H9 (cell line): ENCODE measurements around the gene HAT1. TPM values are rescaled to one million over a fixed set of nuclear protein-coding genes. Genes with fewer than 3 reads are reported as not detected.

Source experiments
- DNase-seq: peaks from one replicate; pipeline ENCODE4 v3.0.0-alpha.2; 2017
- H2AFZ ChIP-seq: one replicate; pipeline ENCODE4 v1.6.1; 2013; ENCODE audit warnings: mild to moderate bottlenecking, low read length, control low read depth, moderate library complexity
- H2AK5ac ChIP-seq: 2 replicates; pipeline ENCODE4 v1.6.1; 2013; ENCODE audit warnings: low read length, control low read depth, mixed read lengths; ENCODE audit not compliant: insufficient read length
- H2BK120ac ChIP-seq: one replicate; pipeline ENCODE4 v1.6.1; 2013; ENCODE audit warnings: low read depth, mild to moderate bottlenecking, low read length, control low read depth, inconsistent platforms; ENCODE audit not compliant: poor library complexity, severe bottlenecking
- H2BK12ac ChIP-seq: 2 replicates; pipeline ENCODE4 v1.6.1; 2013; ENCODE audit warnings: low read length, control low read depth, mixed read lengths, low read depth; ENCODE audit not compliant: insufficient read length
- H2BK15ac ChIP-seq: 2 replicates; pipeline ENCODE4 v1.6.1; 2013; ENCODE audit warnings: low read depth, low read length, control low read depth
- H2BK20ac ChIP-seq: one replicate; pipeline ENCODE4 v1.6.1; 2013; ENCODE audit warnings: low read depth, mild to moderate bottlenecking, low read length, control low read depth, inconsistent platforms; ENCODE audit not compliant: poor library complexity, severe bottlenecking
- H2BK5ac ChIP-seq: 2 replicates; pipeline ENCODE4 v1.6.1; 2013; ENCODE audit warnings: low read length, control low read depth, mixed read lengths; ENCODE audit not compliant: insufficient read length
- H3K14ac ChIP-seq: 2 replicates; pipeline ENCODE4 v1.6.1; 2013; ENCODE audit warnings: low read length, control low read depth; ENCODE audit not compliant: insufficient read depth
- H3K18ac ChIP-seq: 2 replicates; pipeline ENCODE4 v1.6.1; 2013; ENCODE audit warnings: low read depth, mild to moderate bottlenecking, mixed read lengths, low read length, control low read depth; ENCODE audit not compliant: insufficient read length
- H3K23ac ChIP-seq: 2 replicates; pipeline ENCODE4 v1.6.1; 2013; ENCODE audit warnings: low read length, control low read depth, mixed read lengths, low read depth; ENCODE audit not compliant: insufficient read length
- H3K23me2 ChIP-seq: 2 replicates; pipeline ENCODE4 v1.6.1; 2013; ENCODE audit warnings: low read depth, mild to moderate bottlenecking, mixed read lengths, low read length, control low read depth; ENCODE audit not compliant: insufficient read length, poor library complexity, severe bottlenecking
- H3K27ac ChIP-seq: 2 replicates; pipeline ENCODE4 v1.5.1; 2013; ENCODE audit warnings: low read length, control low read depth, mixed read lengths, low read depth; ENCODE audit not compliant: insufficient read length
- H3K27me3 ChIP-seq: 2 replicates; pipeline ENCODE4 v1.6.1; 2013; ENCODE audit warnings: low read length, control low read depth, inconsistent platforms; ENCODE audit not compliant: insufficient read depth
- H3K4ac ChIP-seq: 2 replicates; pipeline ENCODE4 v1.6.1; 2013; ENCODE audit warnings: low read depth, mild to moderate bottlenecking, control low read depth, inconsistent platforms, low read length, moderate library complexity
- H3K4me1 ChIP-seq: 2 replicates; pipeline ENCODE4 v1.6.1; 2013; ENCODE audit warnings: low read length, control low read depth, inconsistent platforms; ENCODE audit not compliant: insufficient read depth
- H3K4me2 ChIP-seq: 2 replicates; pipeline ENCODE4 v1.6.1; 2013; ENCODE audit warnings: low read length, control low read depth, mixed read lengths; ENCODE audit not compliant: insufficient read length, insufficient read depth
- H3K56ac ChIP-seq: 2 replicates; pipeline ENCODE4 v1.6.1; 2013; ENCODE audit warnings: low read depth, mild to moderate bottlenecking, mixed read lengths, low read length, control low read depth; ENCODE audit not compliant: insufficient read length
- H3K79me1 ChIP-seq: 2 replicates; pipeline ENCODE4 v1.6.1; 2013; ENCODE audit warnings: low read depth, mild to moderate bottlenecking, moderate library complexity, low read length, control low read depth, inconsistent platforms; ENCODE audit not compliant: insufficient read depth, poor library complexity, severe bottlenecking
- H3K79me2 ChIP-seq: 2 replicates; pipeline ENCODE4 v1.6.1; 2013; ENCODE audit warnings: low read length, control low read depth, inconsistent platforms; ENCODE audit not compliant: insufficient read depth
- H3K9ac ChIP-seq: 2 replicates; pipeline ENCODE4 v1.6.1; 2013; ENCODE audit warnings: low read length, control low read depth, mixed read lengths; ENCODE audit not compliant: insufficient read length; ENCODE audit errors: extremely low read depth
- H3K9me3 ChIP-seq: one replicate; pipeline ENCODE4 v1.6.1; 2013; ENCODE audit warnings: low read depth, low read length, inconsistent platforms; ENCODE audit not compliant: control insufficient read depth
- H3T11ph ChIP-seq: one replicate; pipeline ENCODE4 v1.6.1; 2013; ENCODE audit warnings: mild to moderate bottlenecking, low read length, control low read depth, inconsistent platforms
- H4K20me1 ChIP-seq: one replicate; pipeline ENCODE4 v1.6.1; 2013; ENCODE audit not compliant: control insufficient read depth, insufficient read length, insufficient read depth
- H4K5ac ChIP-seq: 2 replicates; pipeline ENCODE4 v1.6.1; 2013; ENCODE audit warnings: low read depth, mild to moderate bottlenecking, mixed read lengths, low read length, control low read depth; ENCODE audit not compliant: insufficient read length
- H4K8ac ChIP-seq: replicated peaks from 2 replicates; pipeline ENCODE4 v1.6.1; 2013; ENCODE audit warnings: low read length, control low read depth, mixed read lengths, low read depth; ENCODE audit not compliant: insufficient read length
- H4K91ac ChIP-seq: 2 replicates; pipeline ENCODE4 v1.6.1; 2013; ENCODE audit warnings: low read depth, mild to moderate bottlenecking, moderate library complexity, mixed read lengths, low read length, control low read depth; ENCODE audit not compliant: insufficient read length
- H3K27ac Mint-ChIP-seq, 3 experiments: 2 replicates in 2 of 3; 3 replicates in 1 of 3; pipeline ENCODE4 v1.8.0; 2020 to 2021; ENCODE audit warnings: mixed read lengths in 3 of 3, mild to moderate bottlenecking in 1 of 3, moderate library complexity in 1 of 3
- H3K27me3 Mint-ChIP-seq: 2 replicates; pipeline ENCODE4 v1.8.0; 2021; ENCODE audit warnings: low read depth, mild to moderate bottlenecking, moderate library complexity, mixed read lengths
- H3K36me3 Mint-ChIP-seq, 3 experiments: 2 replicates in 2 of 3; 3 replicates in 1 of 3; pipeline ENCODE4 v1.8.0; 2020 to 2021; ENCODE audit warnings: low read depth in 3 of 3, mixed read lengths in 3 of 3; ENCODE audit not compliant: insufficient read depth in 1 of 3
- H3K4me1 Mint-ChIP-seq, 2 experiments: 2 replicates each; pipeline ENCODE4 v1.8.0; 2020; ENCODE audit warnings: mixed read lengths in 2 of 2
- H3K4me3 Mint-ChIP-seq, 2 experiments: 2 replicates in 1 of 2; 3 replicates in 1 of 2; pipeline ENCODE4 v1.8.0; 2020 to 2021; ENCODE audit warnings: mild to moderate bottlenecking in 2 of 2, mixed read lengths in 2 of 2, moderate library complexity in 1 of 2
- H3K9me3 Mint-ChIP-seq, 2 experiments: 2 replicates in 1 of 2; 3 replicates in 1 of 2; pipeline ENCODE4 v1.8.0; 2020; ENCODE audit warnings: mild to moderate bottlenecking in 2 of 2, mixed read lengths in 2 of 2, moderate library complexity in 1 of 2
- WGBS: extraction: QIAGEN DNeasy Blood & Tissue Kit; methylation state at CpG from one replicate; pipeline ENCODE4 v1.1.7; 2013; ENCODE audit warnings: missing lambda C conversion rate, low lambda C conversion rate, mixed read lengths; ENCODE audit not compliant: insufficient read length; ENCODE audit errors: extremely low coverage; 5-methylcytosine and 5-hydroxymethylcytosine counted together
- total RNA-seq: library from RNA; stranded (reverse); gene quantifications from 2 replicates; pipeline ENCODE4 v1.2.1, GENCODE V29; 2021
- TF ChIP-seq, protein P1 (sequence below): fragments of 200-600 bp; sonication (generic); conservative IDR thresholded peaks from 3 replicates; pipeline ENCODE4 v1.8.0; 2021; ENCODE audit warnings: antibody characterized with exemption, mild to moderate bottlenecking

The HAT1 gene
- total RNA-seq, 1 experiment from 2014 or later = 73.0 TPM

DNA sequence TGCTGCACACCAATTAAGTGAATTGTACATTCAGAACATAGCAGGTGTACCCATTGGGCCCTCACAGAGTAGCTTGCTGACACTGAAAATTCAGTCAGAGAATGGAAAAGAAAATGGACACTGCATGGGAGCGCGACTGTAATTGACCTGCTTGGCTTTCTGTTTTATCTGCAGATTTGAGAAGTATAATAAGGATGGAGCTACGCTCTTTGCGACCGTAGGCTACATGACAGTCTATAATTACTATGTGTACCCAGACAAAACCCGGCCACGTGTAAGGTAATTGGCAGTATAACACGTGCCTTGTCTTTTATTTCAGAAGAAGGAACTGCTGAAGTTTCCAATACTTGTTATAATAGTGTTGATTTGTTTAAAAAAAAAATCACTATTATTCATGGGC is 44.0 kb downstream of the HAT1 start:
- H3K9ac ChIP-seq = no peak overlapping the region
- no peak overlapping the region for H2BK20ac ChIP-seq
- H4K20me1 ChIP-seq = no peaks in the 10 kb centered on the region
- H3K23me2 ChIP-seq = no peaks in the 10 kb centered on the region
- Mint-ChIP-seq H3K27me3 (no peaks in the 10 kb centered on the region), H3K9me3 (no peaks in the 10 kb centered on the region), H3K4me3 (no peak overlapping the region), H3K27ac (no peak overlapping the region), H3K36me3 (peaks cover 6 to 24% (median 18%) of the 10 kb centered on the region in 3 experiments; a peak in 5 of 7 replicates), H3K4me1 (no peaks in the 10 kb centered on the region)
- no peak overlapping the region for H3K4me2 ChIP-seq
- no peak overlapping the region for H2BK120ac ChIP-seq
- no peak overlapping the region for H2BK12ac ChIP-seq
- H2BK5ac ChIP-seq = no peak overlapping the region
- H2AFZ ChIP-seq = no peak overlapping the region
- H3K14ac ChIP-seq = no peak overlapping the region
- H4K8ac ChIP-seq = no peak overlapping the region
- no peak overlapping the region for H3K56ac ChIP-seq
- no peaks in the 10 kb centered on the region for H3K79me1 ChIP-seq
- no peaks in the 10 kb centered on the region for H3K4me1 ChIP-seq
- H3K4ac ChIP-seq = no peak overlapping the region
- no peak overlapping the region for H2AK5ac ChIP-seq
- H3K18ac ChIP-seq = no peak overlapping the region
- TF ChIP-seq, protein P1, sequence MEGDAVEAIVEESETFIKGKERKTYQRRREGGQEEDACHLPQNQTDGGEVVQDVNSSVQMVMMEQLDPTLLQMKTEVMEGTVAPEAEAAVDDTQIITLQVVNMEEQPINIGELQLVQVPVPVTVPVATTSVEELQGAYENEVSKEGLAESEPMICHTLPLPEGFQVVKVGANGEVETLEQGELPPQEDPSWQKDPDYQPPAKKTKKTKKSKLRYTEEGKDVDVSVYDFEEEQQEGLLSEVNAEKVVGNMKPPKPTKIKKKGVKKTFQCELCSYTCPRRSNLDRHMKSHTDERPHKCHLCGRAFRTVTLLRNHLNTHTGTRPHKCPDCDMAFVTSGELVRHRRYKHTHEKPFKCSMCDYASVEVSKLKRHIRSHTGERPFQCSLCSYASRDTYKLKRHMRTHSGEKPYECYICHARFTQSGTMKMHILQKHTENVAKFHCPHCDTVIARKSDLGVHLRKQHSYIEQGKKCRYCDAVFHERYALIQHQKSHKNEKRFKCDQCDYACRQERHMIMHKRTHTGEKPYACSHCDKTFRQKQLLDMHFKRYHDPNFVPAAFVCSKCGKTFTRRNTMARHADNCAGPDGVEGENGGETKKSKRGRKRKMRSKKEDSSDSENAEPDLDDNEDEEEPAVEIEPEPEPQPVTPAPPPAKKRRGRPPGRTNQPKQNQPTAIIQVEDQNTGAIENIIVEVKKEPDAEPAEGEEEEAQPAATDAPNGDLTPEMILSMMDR = no peak
- no peak overlapping the region for H3K23ac ChIP-seq
- WGBS = no CpG with 5 or more reads among the region's 8 CpGs
- H3K9me3 ChIP-seq = no peaks in the 10 kb centered on the region
- H3T11ph ChIP-seq = no peak overlapping the region
- no peak overlapping the region for H4K91ac ChIP-seq
- no peak overlapping the region for H4K5ac ChIP-seq
- no peak overlapping the region for H3K27ac ChIP-seq
- no peak overlapping the region for H2BK15ac ChIP-seq
- no peaks in the 10 kb centered on the region for H3K27me3 ChIP-seq
- H3K79me2 ChIP-seq = no peaks in the 10 kb centered on the region
- no peak for DNase-seq
